Measurements from ENCODE around the gene AFF4. TPM values are rescaled to one million over a fixed set of nuclear protein-coding genes. Genes with fewer than 3 reads are reported as not detected.
"Not testable (repeated sequence)": the region's sequence is repeated elsewhere in the genome, so short reads cannot be mapped to it uniquely, and the experiment has no call there.

AFF4 gene
- polyA plus RNA-seq, 3 donors, result 9.7 to 17.7 (median 17.6) TPM

DNA sequence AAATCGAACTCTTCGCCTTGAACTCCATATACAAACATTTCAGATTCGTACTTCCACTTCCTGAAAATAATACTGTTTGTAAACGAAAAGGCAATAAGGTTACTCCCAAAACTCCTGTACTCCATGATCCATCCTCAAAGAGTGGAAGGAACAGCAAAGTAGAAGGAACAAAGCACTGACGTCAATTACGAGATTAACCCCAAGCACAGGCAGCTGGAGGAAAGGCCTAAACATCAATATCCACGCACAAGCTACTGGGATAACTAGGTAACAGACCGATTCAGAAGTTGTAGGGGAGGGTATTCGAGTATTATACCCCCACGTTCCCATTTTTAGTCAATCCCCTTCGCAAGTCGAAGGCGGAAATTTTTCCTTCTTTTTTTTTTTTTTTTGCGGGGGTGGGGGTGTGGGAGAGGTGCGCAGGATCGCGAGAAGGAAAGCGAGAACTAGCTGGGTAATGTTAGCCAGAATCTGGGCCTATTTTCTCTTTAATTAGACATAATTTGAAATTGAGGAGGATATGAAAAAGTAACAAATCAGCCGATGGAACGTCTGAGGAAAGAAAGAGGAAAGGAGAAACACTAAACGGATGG lies 909 bp downstream of the AFF4 start:
- Histone ChIP-seq H3K9me3 (replicated peaks in 1 of 2; ENCODE audit: control insufficient read depth in 1 of 2, insufficient read depth in 1 of 2, low read length in 2 of 2) (no peaks in the 10 kb centered on the region), H4K20me1 (ENCODE audit: insufficient read depth, low read length) (peaks cover 50% of the 10 kb centered on the region), H3K4me1 (ENCODE audit: control insufficient read depth in 1 of 2, insufficient read depth in 2 of 2, low read length in 2 of 2) (peaks cover 21 to 28% of the 10 kb centered on the region in 2 donors), H2AFZ (ENCODE audit: insufficient read depth, low read depth, low read length, poor library complexity, severe bottlenecking) (peak overlapping the region; percentile 27), H3K27me3 (ENCODE audit: control insufficient read depth in 2 of 2, insufficient read depth in 2 of 2, low read length in 2 of 2) (no peaks in the 10 kb centered on the region), H3K27ac (ENCODE audit: low read depth in 1 of 2, low read length in 2 of 2) (peak overlapping the region; percentile 97 to 99), H3K9ac (ENCODE audit: insufficient read depth, low read length, poor library complexity, severe bottlenecking) (peak overlapping the region; percentile 99), H3K79me2 (ENCODE audit: insufficient read depth, low read length) (peaks cover 58% of the 10 kb centered on the region), H3K4me2 (replicated peaks; ENCODE audit: extremely low read depth, low read length, poor library complexity, severe bottlenecking) (peak overlapping the region; percentile 70), H3K36me3 (replicated peaks in 1 of 2; ENCODE audit: control insufficient read depth in 1 of 2, insufficient read depth in 2 of 2, low read length in 2 of 2) (no peaks in the 10 kb centered on the region), H3K4me3 (replicated peaks in 1 of 3; ENCODE audit: low read depth in 2 of 3, low read length in 3 of 3) (peak overlapping the region; percentile 85 to 93 (median 86))
- peak; percentile 19 to 40 (median 20) for DNase-seq
- Mint-ChIP-seq H3K4me3 (peak overlapping the region; percentile 90 to 97), H3K9me3 (no peaks in the 10 kb centered on the region), H3K27me3 (ENCODE audit: low read depth in 3 of 3) (no peaks in the 10 kb centered on the region), H3K36me3 (peaks cover 3 to 18% of the 10 kb centered on the region in 2 donors), H3K4me1 (peaks cover 32% of the 10 kb centered on the region), H3K27ac (peak overlapping the region; percentile 94 to 99 (median 97))
- intact Hi-C loops (cut with micrococcal nuclease), result loop anchor here (2.0 to 10.0 kb wide), 3 partner anchors 48 to 65 kb away; partner anchors contain the start of gene ZCCHC10 (in 2 of the 2)
- WGBS (ENCODE audit: insufficient coverage), result 0% methylated on average over 1 of the region's 21 CpGs
- TF ChIP-seq, protein P1, sequence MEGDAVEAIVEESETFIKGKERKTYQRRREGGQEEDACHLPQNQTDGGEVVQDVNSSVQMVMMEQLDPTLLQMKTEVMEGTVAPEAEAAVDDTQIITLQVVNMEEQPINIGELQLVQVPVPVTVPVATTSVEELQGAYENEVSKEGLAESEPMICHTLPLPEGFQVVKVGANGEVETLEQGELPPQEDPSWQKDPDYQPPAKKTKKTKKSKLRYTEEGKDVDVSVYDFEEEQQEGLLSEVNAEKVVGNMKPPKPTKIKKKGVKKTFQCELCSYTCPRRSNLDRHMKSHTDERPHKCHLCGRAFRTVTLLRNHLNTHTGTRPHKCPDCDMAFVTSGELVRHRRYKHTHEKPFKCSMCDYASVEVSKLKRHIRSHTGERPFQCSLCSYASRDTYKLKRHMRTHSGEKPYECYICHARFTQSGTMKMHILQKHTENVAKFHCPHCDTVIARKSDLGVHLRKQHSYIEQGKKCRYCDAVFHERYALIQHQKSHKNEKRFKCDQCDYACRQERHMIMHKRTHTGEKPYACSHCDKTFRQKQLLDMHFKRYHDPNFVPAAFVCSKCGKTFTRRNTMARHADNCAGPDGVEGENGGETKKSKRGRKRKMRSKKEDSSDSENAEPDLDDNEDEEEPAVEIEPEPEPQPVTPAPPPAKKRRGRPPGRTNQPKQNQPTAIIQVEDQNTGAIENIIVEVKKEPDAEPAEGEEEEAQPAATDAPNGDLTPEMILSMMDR (IDR thresholded peaks at IDR 0.05), result no peak

DNA sequence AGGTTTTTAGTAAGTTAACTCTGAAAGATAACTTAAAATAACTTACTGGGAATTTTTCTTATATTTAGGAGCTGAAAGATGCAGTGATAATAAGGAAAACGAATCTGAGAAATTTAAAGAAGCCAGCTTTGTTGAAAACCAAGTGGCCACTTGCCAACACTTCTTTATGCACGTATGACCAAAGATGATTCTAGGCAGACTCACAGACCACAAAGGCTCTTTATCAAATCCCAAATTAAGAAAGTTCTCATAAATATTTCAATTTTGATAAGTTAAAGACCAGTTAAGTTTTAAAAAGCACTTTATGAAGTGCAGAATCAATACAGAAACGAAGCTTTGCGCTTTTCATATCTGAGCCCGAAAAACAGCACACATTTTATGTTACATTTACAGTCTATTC lies 1.5 kb downstream of the AFF4 start:
- Histone ChIP-seq H3K9ac (ENCODE audit: insufficient read depth, low read length, poor library complexity, severe bottlenecking) (peak overlapping the region; percentile 99), H4K20me1 (ENCODE audit: insufficient read depth, low read length) (peaks cover 57% of the 10 kb centered on the region), H3K4me2 (replicated peaks; ENCODE audit: extremely low read depth, low read length, poor library complexity, severe bottlenecking) (peak overlapping the region; percentile 70), H3K79me2 (ENCODE audit: insufficient read depth, low read length) (peaks cover 64% of the 10 kb centered on the region), H3K4me1 (ENCODE audit: control insufficient read depth in 1 of 2, insufficient read depth in 2 of 2, low read length in 2 of 2) (peaks cover 21 to 28% of the 10 kb centered on the region in 2 donors), H3K27ac (ENCODE audit: low read depth in 1 of 2, low read length in 2 of 2) (peak overlapping the region in 1 of 2 donors; percentile 99), H3K4me3 (replicated peaks in 1 of 3; ENCODE audit: low read depth in 2 of 3, low read length in 3 of 3) (peak overlapping the region; percentile 85 to 93 (median 86)), H3K36me3 (replicated peaks in 1 of 2; ENCODE audit: control insufficient read depth in 1 of 2, insufficient read depth in 2 of 2, low read length in 2 of 2) (no peaks in the 10 kb centered on the region), H3K9me3 (replicated peaks in 1 of 2; ENCODE audit: control insufficient read depth in 1 of 2, insufficient read depth in 1 of 2, low read length in 2 of 2) (no peaks in the 10 kb centered on the region), H2AFZ (ENCODE audit: insufficient read depth, low read depth, low read length, poor library complexity, severe bottlenecking) (no peak overlapping the region), H3K27me3 (ENCODE audit: control insufficient read depth in 2 of 2, insufficient read depth in 2 of 2, low read length in 2 of 2) (no peaks in the 10 kb centered on the region)
- H3K4me1 Mint-ChIP-seq, result peaks cover 32% of the 10 kb centered on the region
- H3K27me3 Mint-ChIP-seq (ENCODE audit: low read depth in 3 of 3), result no peaks in the 10 kb centered on the region
- H3K36me3 Mint-ChIP-seq, result peaks cover 3 to 18% of the 10 kb centered on the region in 2 donors
- DNase-seq, result peak in 1 of 3 donors; percentile 4
- H3K9me3 Mint-ChIP-seq, result no peaks in the 10 kb centered on the region
- WGBS (ENCODE audit: insufficient coverage), result no CpG with 5 or more reads among the region's 5 CpGs
- H3K4me3 Mint-ChIP-seq, result peak overlapping the region; percentile 90 to 97
- H3K27ac Mint-ChIP-seq, result peak overlapping the region; percentile 94 to 99 (median 97)
- TF ChIP-seq, protein P1 (IDR thresholded peaks at IDR 0.05), result no peak
- intact Hi-C loops (cut with micrococcal nuclease), result loop anchor here (2.0 to 10.0 kb wide), 3 partner anchors 47 to 65 kb away; partner anchors contain the start of gene ZCCHC10 (in 2 of the 2)

DNA sequence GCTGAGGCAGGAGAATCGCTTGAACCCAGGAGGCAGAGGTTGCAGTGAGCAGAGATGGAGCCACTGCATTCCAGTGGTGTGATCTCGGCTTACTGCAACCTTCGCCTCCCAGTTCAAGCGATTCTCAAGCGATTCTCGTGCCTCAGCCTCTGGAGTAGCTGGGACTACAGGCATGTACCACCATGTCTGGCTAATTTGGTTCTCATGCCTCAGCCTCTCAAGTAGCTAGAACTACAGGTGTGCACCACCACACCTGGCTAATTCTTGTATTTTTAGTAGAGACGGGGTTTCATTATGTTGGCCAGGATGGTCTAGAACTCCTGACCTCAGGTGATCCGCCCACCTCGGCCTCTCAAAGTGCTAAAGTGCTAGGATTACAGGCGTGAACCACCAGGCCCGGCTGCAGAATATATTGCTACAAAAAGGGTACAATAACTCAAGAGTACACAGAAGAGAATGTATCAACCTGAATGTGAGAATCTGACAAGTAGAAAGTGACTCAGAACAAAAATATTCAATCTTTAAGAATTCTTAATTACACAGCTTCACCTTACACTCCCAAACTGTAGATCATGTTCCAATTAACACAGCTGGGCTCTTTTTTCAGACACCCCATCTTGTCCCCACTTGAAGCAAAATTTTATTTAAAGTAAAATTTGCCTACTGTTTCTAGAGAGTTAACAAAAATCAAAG lies 2.2 kb downstream of the AFF4 start:
- peaks cover 3 to 22% of the 10 kb centered on the region in 2 donors for H3K36me3 Mint-ChIP-seq
- Histone ChIP-seq H3K79me2 (ENCODE audit: insufficient read depth, low read length) (peaks cover 70% of the 10 kb centered on the region), H3K4me2 (replicated peaks; ENCODE audit: extremely low read depth, low read length, poor library complexity, severe bottlenecking) (peak overlapping the region; percentile 70), H3K4me3 (replicated peaks in 1 of 3; ENCODE audit: low read depth in 2 of 3, low read length in 3 of 3) (peak overlapping the region in 1 of 3 experiments; percentile 85), H3K4me1 (ENCODE audit: control insufficient read depth in 1 of 2, insufficient read depth in 2 of 2, low read length in 2 of 2) (peaks cover 21 to 28% of the 10 kb centered on the region in 2 donors), H3K9ac (ENCODE audit: insufficient read depth, low read length, poor library complexity, severe bottlenecking) (peak overlapping the region; percentile 99), H4K20me1 (ENCODE audit: insufficient read depth, low read length) (peaks cover 63% of the 10 kb centered on the region)
- not testable (repeated sequence) for H3K27ac ChIP-seq (ENCODE audit: low read depth in 1 of 2, low read length in 2 of 2); H3K27me3 ChIP-seq (ENCODE audit: control insufficient read depth in 2 of 2, insufficient read depth in 2 of 2, low read length in 2 of 2); DNase-seq; H3K9me3 ChIP-seq (replicated peaks in 1 of 2; ENCODE audit: control insufficient read depth in 1 of 2, insufficient read depth in 1 of 2, low read length in 2 of 2); H2AFZ ChIP-seq (ENCODE audit: insufficient read depth, low read depth, low read length, poor library complexity, severe bottlenecking); H3K36me3 ChIP-seq (replicated peaks in 1 of 2; ENCODE audit: control insufficient read depth in 1 of 2, insufficient read depth in 2 of 2, low read length in 2 of 2); H3K9me3 Mint-ChIP-seq; H3K27me3 Mint-ChIP-seq (ENCODE audit: low read depth in 3 of 3)
- peak overlapping the region in 1 of 2 donors; percentile 90 for H3K4me3 Mint-ChIP-seq
- peak overlapping the region in 3 of 7 donors; percentile 46 to 99 (median 97) for H3K27ac Mint-ChIP-seq
- 97% methylated on average over 9 of the region's 11 CpGs for WGBS (ENCODE audit: insufficient coverage)
- intact Hi-C loops (cut with micrococcal nuclease), result loop anchor here in 1 of 2 donors (5.0 to 10.0 kb wide), 2 partner anchors 46 to 66 kb away; partner anchors contain the start of gene ZCCHC10
- H3K4me1 Mint-ChIP-seq, result peaks cover 32% of the 10 kb centered on the region
